ENCODE measurements around the gene SLC9A3. TPM values are rescaled to one million over a fixed set of nuclear protein-coding genes. Genes with fewer than 3 reads are reported as not detected.
"Not testable (repeated sequence)": the region's sequence is repeated elsewhere in the genome, so short reads cannot be mapped to it uniquely, and the experiment has no call there.

SLC9A3 gene
- total RNA-seq, 2 donors from 2014 or later, result 4.3 to 5.3 TPM

DNA sequence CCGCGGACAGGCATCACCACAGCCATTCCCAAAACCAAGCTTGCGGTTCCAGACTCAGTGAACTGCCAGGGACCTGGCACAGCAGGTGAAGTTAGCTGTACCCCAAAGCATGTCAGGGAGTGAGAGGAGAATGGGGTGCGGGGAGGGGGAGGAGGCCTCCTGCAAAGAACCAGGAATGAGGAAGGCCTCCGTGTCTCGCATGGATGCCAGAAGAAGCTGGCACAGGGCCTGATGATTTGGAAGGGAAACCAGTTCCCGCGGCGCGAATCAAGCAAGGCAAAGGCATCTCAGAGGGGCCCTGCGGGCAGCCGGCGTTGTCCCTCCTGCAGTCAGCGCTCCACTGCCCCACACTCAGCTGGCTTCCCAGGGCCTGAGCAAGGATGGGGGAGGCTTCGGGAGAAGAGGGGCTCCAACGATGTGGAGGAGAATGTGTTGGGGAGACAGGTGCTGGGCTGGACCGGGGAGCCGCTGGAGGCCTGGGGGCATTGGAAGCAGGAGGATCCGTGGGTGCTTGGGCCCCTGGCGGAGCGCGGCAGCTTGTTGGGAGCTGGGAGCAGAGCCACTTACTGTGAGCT is 14.6 kb downstream of the SLC9A3 start:
- H3K4me3 ChIP-seq, result no peak overlapping the region
- DNase-seq (ENCODE audit: low spot score), result no peak
- H3K4me1 ChIP-seq (replicated peaks), result no peaks in the 10 kb centered on the region
- no peak for TF ChIP-seq POLR2A (IDR thresholded peaks at IDR 0.05)
- TF ChIP-seq, protein P1, sequence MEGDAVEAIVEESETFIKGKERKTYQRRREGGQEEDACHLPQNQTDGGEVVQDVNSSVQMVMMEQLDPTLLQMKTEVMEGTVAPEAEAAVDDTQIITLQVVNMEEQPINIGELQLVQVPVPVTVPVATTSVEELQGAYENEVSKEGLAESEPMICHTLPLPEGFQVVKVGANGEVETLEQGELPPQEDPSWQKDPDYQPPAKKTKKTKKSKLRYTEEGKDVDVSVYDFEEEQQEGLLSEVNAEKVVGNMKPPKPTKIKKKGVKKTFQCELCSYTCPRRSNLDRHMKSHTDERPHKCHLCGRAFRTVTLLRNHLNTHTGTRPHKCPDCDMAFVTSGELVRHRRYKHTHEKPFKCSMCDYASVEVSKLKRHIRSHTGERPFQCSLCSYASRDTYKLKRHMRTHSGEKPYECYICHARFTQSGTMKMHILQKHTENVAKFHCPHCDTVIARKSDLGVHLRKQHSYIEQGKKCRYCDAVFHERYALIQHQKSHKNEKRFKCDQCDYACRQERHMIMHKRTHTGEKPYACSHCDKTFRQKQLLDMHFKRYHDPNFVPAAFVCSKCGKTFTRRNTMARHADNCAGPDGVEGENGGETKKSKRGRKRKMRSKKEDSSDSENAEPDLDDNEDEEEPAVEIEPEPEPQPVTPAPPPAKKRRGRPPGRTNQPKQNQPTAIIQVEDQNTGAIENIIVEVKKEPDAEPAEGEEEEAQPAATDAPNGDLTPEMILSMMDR (IDR thresholded peaks at IDR 0.05), result no peak
- no peak for TF ChIP-seq POLR2AphosphoS5 (IDR thresholded peaks at IDR 0.05)
- H3K27ac ChIP-seq, result no peak overlapping the region
- H3K36me3 ChIP-seq, result no peaks in the 10 kb centered on the region
- 44% methylated on average over 19 of the region's 22 CpGs for WGBS
- H3K27me3 ChIP-seq (replicated peaks; ENCODE audit: insufficient read depth), result peaks cover 13% of the 10 kb centered on the region
- intact Hi-C loops (cut with DNase I), result no loop called here
- no peaks in the 10 kb centered on the region for H3K9me3 ChIP-seq

DNA sequence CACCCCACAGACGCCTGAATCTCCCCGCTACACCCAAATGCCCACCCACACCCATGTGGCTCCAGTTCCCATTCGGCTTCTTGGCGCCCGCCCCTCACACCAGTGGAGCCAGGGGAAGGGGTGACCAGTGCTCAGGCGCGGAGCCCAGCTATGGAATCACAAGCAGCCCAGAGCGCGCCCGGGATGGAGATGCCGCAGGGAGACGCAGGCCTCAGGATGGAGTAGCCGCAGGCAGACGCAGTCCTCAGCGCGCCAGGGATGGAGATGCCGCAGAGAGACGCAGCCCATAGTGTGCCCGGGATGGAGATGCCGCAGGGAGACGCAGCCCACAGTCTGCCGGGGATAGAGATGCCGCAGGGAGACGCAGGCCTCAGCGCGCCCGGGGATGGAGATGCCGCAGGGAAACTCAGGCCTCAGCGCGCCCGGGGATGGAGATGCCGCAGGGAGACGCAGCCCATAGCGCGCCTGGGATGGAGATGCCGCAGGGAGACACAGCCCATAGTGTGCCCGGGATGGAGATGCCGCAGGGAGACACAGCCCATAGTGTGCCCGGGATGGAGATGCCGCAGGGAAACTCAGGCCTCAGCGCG is 16.2 kb downstream of the SLC9A3 start:
- H3K4me1 ChIP-seq (replicated peaks); intact Hi-C loops (cut with DNase I); H3K9me3 ChIP-seq; H3K27ac ChIP-seq; H3K4me3 ChIP-seq; H3K36me3 ChIP-seq; DNase-seq (ENCODE audit: low spot score): not testable (repeated sequence)
- WGBS, result 94% methylated on average over 42 of the region's 42 CpGs
- peaks cover 13% of the 10 kb centered on the region for H3K27me3 ChIP-seq (replicated peaks; ENCODE audit: insufficient read depth)

DNA sequence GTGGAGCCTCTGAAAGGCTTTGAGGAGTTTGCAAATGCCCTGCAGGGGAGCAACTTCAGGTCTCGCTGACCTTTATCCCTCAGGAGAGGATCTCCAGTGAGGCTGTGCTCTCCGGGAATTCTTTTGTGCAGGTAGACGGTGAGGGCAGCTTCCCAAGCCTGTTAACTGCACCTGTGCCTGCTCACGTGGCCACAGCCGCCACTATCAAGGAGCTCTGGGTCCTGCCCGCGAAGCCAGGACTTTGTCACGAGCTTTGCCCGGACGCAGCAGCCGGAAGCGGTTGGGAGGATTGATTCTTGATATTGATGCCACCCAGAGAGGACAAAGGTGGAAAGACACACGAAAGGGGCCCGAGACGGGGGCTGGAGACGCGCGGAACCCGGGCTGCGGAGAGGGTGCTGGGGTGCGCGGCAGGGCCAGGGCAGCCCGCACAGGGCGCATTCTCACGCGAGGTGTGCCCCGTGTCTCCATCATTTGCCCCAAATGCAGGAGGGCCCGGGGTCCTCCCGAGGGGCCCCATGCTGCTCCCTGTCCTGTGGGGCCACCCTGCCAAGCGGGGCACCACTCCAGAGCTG is 18.2 kb downstream of the SLC9A3 start:
- intact Hi-C loops (cut with DNase I), result no loop called here
- Histone ChIP-seq H3K27ac (no peak overlapping the region), H3K9me3 (no peaks in the 10 kb centered on the region), H3K36me3 (no peaks in the 10 kb centered on the region), H3K4me1 (replicated peaks) (no peaks in the 10 kb centered on the region), H3K4me3 (no peak overlapping the region), H3K27me3 (replicated peaks; ENCODE audit: insufficient read depth) (peaks cover 12% of the 10 kb centered on the region)
- no peak for TF ChIP-seq POLR2A (IDR thresholded peaks at IDR 0.05)
- TF ChIP-seq, protein P1 (IDR thresholded peaks at IDR 0.05), result no peak
- TF ChIP-seq POLR2AphosphoS5 (IDR thresholded peaks at IDR 0.05), result no peak
- WGBS, result 47% methylated on average over 30 of the region's 30 CpGs
- no peak for DNase-seq (ENCODE audit: low spot score)

DNA sequence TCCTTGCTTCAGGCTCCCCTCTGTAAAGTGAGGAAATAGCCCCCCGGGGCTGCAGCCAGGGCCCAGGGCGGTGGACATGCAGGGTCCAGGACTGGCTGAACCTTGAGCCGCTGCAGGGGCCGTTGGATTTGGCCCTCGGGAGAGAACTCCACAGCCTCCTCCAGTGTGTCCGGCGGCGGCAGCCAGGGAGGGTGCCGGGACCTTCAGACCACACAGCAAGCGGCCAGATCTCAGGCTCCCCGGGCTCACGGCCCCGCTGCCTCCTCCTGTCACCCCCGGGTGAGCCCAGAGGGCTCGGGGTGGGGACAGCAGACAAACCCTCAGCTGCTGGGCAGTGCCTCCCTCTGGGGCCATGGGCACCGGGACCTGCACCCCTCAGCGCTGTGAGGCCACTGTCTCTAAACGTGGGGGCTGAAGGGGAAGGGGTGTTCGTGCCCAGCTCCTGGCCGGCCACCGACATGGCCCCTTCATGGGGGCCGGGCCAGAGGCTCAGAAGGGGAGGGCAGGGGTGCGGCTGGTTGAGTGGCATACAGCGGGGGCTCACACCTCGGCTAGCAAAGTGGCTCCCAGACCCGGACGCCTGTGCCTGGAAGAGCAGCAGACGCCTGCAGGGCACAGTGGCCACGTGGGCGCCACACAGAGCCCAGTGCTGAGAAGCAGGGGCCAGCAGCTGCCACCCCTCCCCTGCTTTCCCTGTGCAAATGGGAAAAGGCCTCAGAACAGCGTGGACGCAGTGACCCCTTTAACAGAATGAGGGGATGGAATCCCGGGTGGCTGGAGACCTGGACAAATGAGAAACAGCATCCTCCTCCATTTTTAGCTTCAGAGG is 19.7 kb downstream of the SLC9A3 start:
- TF ChIP-seq POLR2AphosphoS5 (IDR thresholded peaks at IDR 0.05), result no peak
- Histone ChIP-seq H3K36me3 (no peaks in the 10 kb centered on the region), H3K4me3 (no peak overlapping the region), H3K27me3 (replicated peaks; ENCODE audit: insufficient read depth) (peaks cover 12% of the 10 kb centered on the region), H3K9me3 (no peaks in the 10 kb centered on the region), H3K4me1 (replicated peaks) (no peaks in the 10 kb centered on the region), H3K27ac (no peak overlapping the region)
- DNase-seq (ENCODE audit: low spot score), result no peak
- intact Hi-C loops (cut with DNase I), result no loop called here
- WGBS, result 67% methylated on average over 31 of the region's 33 CpGs

DNA sequence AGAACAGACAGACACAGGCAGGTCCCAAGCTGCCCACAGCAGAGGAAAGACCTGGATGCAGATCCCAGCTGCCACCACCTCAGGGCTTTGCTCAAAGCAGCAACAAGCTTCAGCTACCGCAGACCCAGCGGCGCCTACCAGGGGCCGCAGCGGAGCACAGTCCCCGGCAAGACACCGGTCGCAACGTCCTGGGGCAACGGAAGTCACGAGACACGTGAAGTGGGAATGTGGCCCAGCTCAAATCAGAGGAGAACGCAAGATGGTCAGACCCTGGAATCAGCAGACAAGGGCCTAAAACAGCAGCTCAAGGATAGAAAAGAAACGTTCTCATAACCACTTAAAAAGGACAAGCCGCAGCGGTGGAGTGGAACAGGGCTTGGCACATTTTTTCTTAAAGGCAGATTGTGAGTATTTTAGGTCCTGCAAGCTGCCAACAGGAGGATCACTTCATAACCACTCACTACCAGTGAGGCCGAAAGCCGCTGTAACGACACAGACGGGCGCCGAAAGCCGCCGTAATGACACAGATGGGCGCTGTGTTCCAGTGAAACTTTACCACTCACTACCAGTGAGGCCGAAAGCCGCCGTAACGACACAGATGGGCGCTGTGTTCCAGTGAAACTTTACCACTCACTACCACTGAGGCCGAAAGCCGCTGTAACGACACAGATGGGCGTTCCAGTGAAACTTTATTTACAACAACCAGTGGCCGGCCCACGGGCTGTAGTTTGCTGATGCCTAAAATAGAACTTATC is 21.7 kb downstream of the SLC9A3 start:
- Histone ChIP-seq H3K27me3 (replicated peaks; ENCODE audit: insufficient read depth) (peaks cover 17% of the 10 kb centered on the region), H3K4me1 (replicated peaks) (no peaks in the 10 kb centered on the region), H3K4me3 (no peak overlapping the region), H3K27ac (no peak overlapping the region), H3K9me3 (no peaks in the 10 kb centered on the region), H3K36me3 (no peaks in the 10 kb centered on the region)
- no peak for TF ChIP-seq POLR2A (IDR thresholded peaks at IDR 0.05)
- no peak for TF ChIP-seq POLR2AphosphoS5 (IDR thresholded peaks at IDR 0.05)
- TF ChIP-seq, protein P1 (IDR thresholded peaks at IDR 0.05), result no peak
- intact Hi-C loops (cut with DNase I), result no loop called here
- DNase-seq (ENCODE audit: low spot score), result no peak
- WGBS, result 75% methylated on average over 36 of the region's 36 CpGs

Measured in prostate gland (tissue), 2 donors.